Left ventricle myocardium inferior (tissue), 1 donor: Measurements from ENCODE around the gene TLE1. TPM values are rescaled to one million over a fixed set of nuclear protein-coding genes. Genes with fewer than 3 reads are reported as not detected.

ENCODE experiments used
- DNase-seq: peaks from one replicate; pipeline ENCODE4 v3.0.0-alpha.2; 2020
- H3K27ac ChIP-seq: fragments of 200-600 bp; replicated peaks from 2 replicates; pipeline ENCODE4 v1.8.0; 2021
- H3K27me3 ChIP-seq: fragments of 200-600 bp; 2 replicates; pipeline ENCODE4 v1.8.0; 2021; ENCODE audit warnings: low read depth
- H3K36me3 ChIP-seq: fragments of 200-600 bp; 2 replicates; pipeline ENCODE4 v1.8.0; 2021
- H3K4me1 ChIP-seq: fragments of 200-600 bp; 2 replicates; pipeline ENCODE4 v1.8.0; 2021
- H3K4me3 ChIP-seq: fragments of 200-600 bp; 2 replicates; pipeline ENCODE4 v1.8.0; 2021; ENCODE audit warnings: mild to moderate bottlenecking, moderate library complexity
- H3K9me3 ChIP-seq: fragments of 200-600 bp; replicated peaks from 2 replicates; pipeline ENCODE4 v1.8.0; 2021
- intact Hi-C: fragments of 100-400 bp; cut with micrococcal nuclease; formaldehyde crosslinking; loops from one replicate; pipeline ENCODE4 v1.11.0; 2022
- total RNA-seq: library from RNA; stranded (reverse); fragmentation: NEBNext Ultra II Directional; extraction: Animal tissue kit (Norgen Biotek cat#: 25700); gene quantifications from one replicate; pipeline ENCODE4 v1.2.1, GENCODE V29; 2021
- TF ChIP-seq, protein P1 (sequence below): fragments of 200-600 bp; IDR thresholded peaks from 2 replicates; pipeline ENCODE4 v1.8.0; 2021; ENCODE audit warnings: antibody characterized with exemption, mild to moderate bottlenecking, borderline replicate concordance
- donor health status: DM: no; HTN: yes; CAD: no; lungs with severe emphysema.

Gene TLE1
- total RNA-seq, 1 donor from 2014 or later, result 8.5 TPM

GRCh38 chr9:81722277-81722676 lies 32.9 kb upstream of the TLE1 start:
- H3K9me3 ChIP-seq, result no peaks in the 10 kb centered on the region
- H3K27me3 ChIP-seq, result peaks cover 16% of the 10 kb centered on the region
- DNase-seq, result no peak
- intact Hi-C loops, result no loop called here
- no peak overlapping the region for H3K27ac ChIP-seq
- no peaks in the 10 kb centered on the region for H3K4me1 ChIP-seq
- no peak overlapping the region for H3K4me3 ChIP-seq
- H3K36me3 ChIP-seq, result no peaks in the 10 kb centered on the region
- TF ChIP-seq, protein P1, sequence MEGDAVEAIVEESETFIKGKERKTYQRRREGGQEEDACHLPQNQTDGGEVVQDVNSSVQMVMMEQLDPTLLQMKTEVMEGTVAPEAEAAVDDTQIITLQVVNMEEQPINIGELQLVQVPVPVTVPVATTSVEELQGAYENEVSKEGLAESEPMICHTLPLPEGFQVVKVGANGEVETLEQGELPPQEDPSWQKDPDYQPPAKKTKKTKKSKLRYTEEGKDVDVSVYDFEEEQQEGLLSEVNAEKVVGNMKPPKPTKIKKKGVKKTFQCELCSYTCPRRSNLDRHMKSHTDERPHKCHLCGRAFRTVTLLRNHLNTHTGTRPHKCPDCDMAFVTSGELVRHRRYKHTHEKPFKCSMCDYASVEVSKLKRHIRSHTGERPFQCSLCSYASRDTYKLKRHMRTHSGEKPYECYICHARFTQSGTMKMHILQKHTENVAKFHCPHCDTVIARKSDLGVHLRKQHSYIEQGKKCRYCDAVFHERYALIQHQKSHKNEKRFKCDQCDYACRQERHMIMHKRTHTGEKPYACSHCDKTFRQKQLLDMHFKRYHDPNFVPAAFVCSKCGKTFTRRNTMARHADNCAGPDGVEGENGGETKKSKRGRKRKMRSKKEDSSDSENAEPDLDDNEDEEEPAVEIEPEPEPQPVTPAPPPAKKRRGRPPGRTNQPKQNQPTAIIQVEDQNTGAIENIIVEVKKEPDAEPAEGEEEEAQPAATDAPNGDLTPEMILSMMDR, result no peak

DNA sequence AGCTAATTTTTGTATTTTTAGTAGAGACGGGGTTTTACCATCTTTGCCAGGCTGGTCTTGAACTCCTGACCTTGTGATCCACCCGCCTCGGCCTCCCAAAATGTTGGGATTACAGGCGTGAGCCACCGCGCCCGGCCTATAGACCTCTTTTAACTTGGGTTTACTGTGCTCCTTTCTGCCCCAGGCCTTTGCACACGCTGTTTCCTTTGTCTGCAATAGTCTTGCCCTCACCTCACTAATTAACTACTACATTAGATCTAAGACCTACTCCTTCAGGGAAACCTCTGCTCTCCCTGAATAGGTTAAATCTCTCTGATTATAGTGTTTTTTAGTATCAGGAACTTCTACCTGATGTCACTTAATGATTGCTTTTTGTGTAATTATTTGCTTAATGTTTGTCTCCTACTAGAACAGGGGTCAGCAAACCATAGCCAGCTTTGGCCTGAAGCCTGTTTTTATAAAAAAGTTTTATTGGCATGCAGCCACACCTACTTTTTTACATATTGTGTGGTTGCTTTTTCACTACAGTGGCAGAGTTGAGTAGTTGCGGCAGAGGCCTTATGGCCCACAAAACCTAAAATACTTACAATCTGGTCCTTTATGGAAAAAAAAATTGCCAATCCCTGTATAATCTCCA lies 31.2 kb upstream of the TLE1 start:
- TF ChIP-seq, protein P1, result no peak
- Histone ChIP-seq H3K27me3 (peaks cover 16% of the 10 kb centered on the region), H3K4me1 (no peaks in the 10 kb centered on the region), H3K4me3 (no peak overlapping the region), H3K27ac (no peak overlapping the region), H3K36me3 (no peaks in the 10 kb centered on the region), H3K9me3 (no peaks in the 10 kb centered on the region)
- DNase-seq, result no peak
- intact Hi-C loops, result no loop called here

GRCh38 chr9:81719972-81720371 lies 30.6 kb upstream of the TLE1 start:
- no peaks in the 10 kb centered on the region for H3K9me3 ChIP-seq
- no peak for DNase-seq
- H3K27ac ChIP-seq, result no peak overlapping the region
- H3K36me3 ChIP-seq, result no peaks in the 10 kb centered on the region
- no peak overlapping the region for H3K4me3 ChIP-seq
- intact Hi-C loops, result no loop called here
- H3K27me3 ChIP-seq, result peaks cover 20% of the 10 kb centered on the region
- no peaks in the 10 kb centered on the region for H3K4me1 ChIP-seq
- TF ChIP-seq, protein P1, result no peak

GRCh38 chr9:81718244-81718643 lies 28.9 kb upstream of the TLE1 start:
- TF ChIP-seq, protein P1, result no peak
- no peak for DNase-seq
- Histone ChIP-seq H3K9me3 (no peaks in the 10 kb centered on the region), H3K36me3 (no peaks in the 10 kb centered on the region), H3K4me3 (no peak overlapping the region), H3K27ac (no peak overlapping the region), H3K27me3 (peaks cover 30% of the 10 kb centered on the region), H3K4me1 (no peaks in the 10 kb centered on the region)
- intact Hi-C loops, result no loop called here

DNA sequence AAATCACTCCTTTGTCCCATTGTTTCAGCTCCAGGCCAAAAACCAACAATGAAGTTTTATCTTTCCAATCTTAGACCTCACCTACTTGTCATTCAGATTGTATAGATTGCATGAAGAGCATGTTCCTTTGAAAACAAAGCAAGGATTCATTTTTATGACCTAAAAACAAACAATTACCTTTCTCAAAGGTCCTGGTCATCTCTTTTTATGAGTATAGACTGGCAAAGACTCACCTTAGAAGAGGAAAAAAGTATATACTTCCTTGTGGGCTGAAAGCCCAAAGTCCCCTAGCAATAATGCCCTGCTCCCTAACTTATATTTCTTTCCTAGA lies 28.4 kb upstream of the TLE1 start:
- peaks cover 33% of the 10 kb centered on the region for H3K27me3 ChIP-seq
- no peaks in the 10 kb centered on the region for H3K36me3 ChIP-seq
- no peaks in the 10 kb centered on the region for H3K9me3 ChIP-seq
- no peak for DNase-seq
- no peaks in the 10 kb centered on the region for H3K4me1 ChIP-seq
- intact Hi-C loops, result no loop called here
- no peak overlapping the region for H3K4me3 ChIP-seq
- no peak overlapping the region for H3K27ac ChIP-seq
- TF ChIP-seq, protein P1, result no peak
